SK-N-MC (cell line): ENCODE results near the gene DYNC2LI1.

Experiments used
- DNase-seq: peaks from one replicate; pipeline ENCODE4 v3.0.0-alpha.2; 2011; ENCODE audit warnings: low read depth, low spot score
- H3K27ac ChIP-seq: fragments of 200-600 bp; sonication (generic); 2 replicates; pipeline ENCODE4 v1.5.1; 2016; ENCODE audit warnings: mixed run types
- H3K36me3 ChIP-seq: fragments of 200-600 bp; sonication (generic); 2 replicates; pipeline ENCODE4 v1.6.1; 2017; ENCODE audit warnings: antibody characterized with exemption, low read length, mixed read lengths; ENCODE audit not compliant: insufficient read depth
- H3K4me3 ChIP-seq: fragments of 200-600 bp; sonication (generic); 2 replicates; pipeline ENCODE4 v1.5.1; 2016
- H3K9ac ChIP-seq: fragments of 200-600 bp; sonication (generic); 2 replicates; pipeline ENCODE4 v1.8.0; 2017; ENCODE audit warnings: mixed run types, mixed read lengths; ENCODE audit not compliant: insufficient read length
- H3K9me3 ChIP-seq: fragments of 200-600 bp; sonication (generic); 2 replicates; pipeline ENCODE4 v1.6.1; 2017; ENCODE audit warnings: low read depth, mild to moderate bottlenecking, antibody characterized with exemption, low read length, moderate library complexity, mixed read lengths
- EZH2 ChIP-seq: fragments of 200-600 bp; sonication (generic); IDR thresholded peaks from one replicate; pipeline ENCODE4 v1.6.1; 2017; ENCODE audit warnings: antibody characterized with exemption
- FOXP2 ChIP-seq: optimal IDR thresholded peaks from 2 replicates; pipeline ENCODE3; 2011; ENCODE audit warnings: mild to moderate bottlenecking, moderate library complexity; ENCODE audit not compliant: insufficient read depth; ENCODE audit errors: extremely low read length, control extremely low read depth
- POLR2AphosphoS5 ChIP-seq: IDR thresholded peaks from 2 replicates; pipeline ENCODE4 v1.6.1; 2012; ENCODE audit warnings: mild to moderate bottlenecking, low read depth, low read length, borderline replicate concordance

DYNC2LI1 gene

GRCh38 chr2:43754180-43754579 lies 19.7 kb upstream of the DYNC2LI1 start:
- Histone ChIP-seq H3K9ac (no peak overlapping the region), H3K9me3 (no peaks in the 10 kb centered on the region), H3K4me3 (no peak overlapping the region), H3K36me3 (no peaks in the 10 kb centered on the region), H3K27ac (no peak overlapping the region)
- no peak for DNase-seq
- TF ChIP-seq FOXP2 (no peak), POLR2AphosphoS5 (no peak), EZH2 (no peak)

- no peak for DNase-seq
- no peak for TF ChIP-seq FOXP2
- TF ChIP-seq POLR2AphosphoS5 = no peak
- no peak for TF ChIP-seq EZH2
Measured at GRCh38 chr2:43758739-43759138, 15.1 kb upstream of the DYNC2LI1 start.

GRCh38 chr2:43759195-43759594 lies 14.6 kb upstream of the DYNC2LI1 start:
- H3K9ac ChIP-seq = no peak overlapping the region
- no peak overlapping the region for H3K27ac ChIP-seq

More at GRCh38 chr2:43758739-43759138, 15.1 kb upstream of the DYNC2LI1 start:
- H3K27ac ChIP-seq = no peak overlapping the region
- no peak overlapping the region for H3K4me3 ChIP-seq
- no peaks in the 10 kb centered on the region for H3K36me3 ChIP-seq
- no peaks in the 10 kb centered on the region for H3K9me3 ChIP-seq
- H3K9ac ChIP-seq = no peak overlapping the region

GRCh38 chr2:43762286-43762685 lies 11.6 kb upstream of the DYNC2LI1 start:
- no peak overlapping the region for H3K27ac ChIP-seq
- H3K9me3 ChIP-seq = peaks cover under 1% of the 10 kb centered on the region; the same call in 1 of the 2 replicates
- TF ChIP-seq POLR2AphosphoS5 (no peak), FOXP2 (no peak), EZH2 (no peak)
- DNase-seq = no peak
- H3K36me3 ChIP-seq = no peaks in the 10 kb centered on the region
- no peak overlapping the region for H3K9ac ChIP-seq
- H3K4me3 ChIP-seq = no peak overlapping the region

More at GRCh38 chr2:43759195-43759594, 14.6 kb upstream of the DYNC2LI1 start:
- Histone ChIP-seq H3K36me3 (no peaks in the 10 kb centered on the region), H3K4me3 (no peak overlapping the region), H3K9me3 (no peaks in the 10 kb centered on the region)
- no peak for DNase-seq
- TF ChIP-seq POLR2AphosphoS5 (no peak), FOXP2 (no peak), EZH2 (no peak)

GRCh38 chr2:43763091-43763490 lies 10.7 kb upstream of the DYNC2LI1 start:
- DNase-seq = no peak
- Histone ChIP-seq H3K27ac (no peak overlapping the region), H3K4me3 (no peak overlapping the region), H3K9me3 (peaks cover 3% of the 10 kb centered on the region; the same call in 1 of the 2 replicates), H3K36me3 (no peaks in the 10 kb centered on the region), H3K9ac (no peak overlapping the region)
- TF ChIP-seq POLR2AphosphoS5 (no peak), EZH2 (no peak), FOXP2 (no peak)

- Histone ChIP-seq H3K36me3 (no peaks in the 10 kb centered on the region), H3K9me3 (peaks cover 3% of the 10 kb centered on the region; the same call in 1 of the 2 replicates), H3K27ac (no peak overlapping the region), H3K4me3 (no peak overlapping the region), H3K9ac (no peak overlapping the region)
- DNase-seq = no peak
- no peak for TF ChIP-seq FOXP2
- TF ChIP-seq POLR2AphosphoS5 = no peak
- no peak for TF ChIP-seq EZH2
Measured at GRCh38 chr2:43764086-43764705, 9.6 kb upstream of the DYNC2LI1 start.

- no peaks in the 10 kb centered on the region for H3K36me3 ChIP-seq
- TF ChIP-seq EZH2 = no peak
- TF ChIP-seq FOXP2 = no peak
- no peak for TF ChIP-seq POLR2AphosphoS5
- H3K27ac ChIP-seq = no peak overlapping the region
- H3K4me3 ChIP-seq = no peak overlapping the region
- peaks cover 3% of the 10 kb centered on the region; the same call in 1 of the 2 replicates for H3K9me3 ChIP-seq
- H3K9ac ChIP-seq = no peak overlapping the region
- DNase-seq = no peak
Measured at GRCh38 chr2:43766006-43766405, 7.8 kb upstream of the DYNC2LI1 start.

- no peak for TF ChIP-seq POLR2AphosphoS5
- H3K9ac ChIP-seq = peak overlapping the region; percentile 45
- DNase-seq = no peak
- H3K9me3 ChIP-seq = no peaks in the 10 kb centered on the region
- peak overlapping the region; percentile 86 for H3K4me3 ChIP-seq
- H3K36me3 ChIP-seq = no peaks in the 10 kb centered on the region; the same call in 1 of the 2 replicates
- no peak overlapping the region for H3K27ac ChIP-seq
Measured at GRCh38 chr2:43774617-43775016, 778 bp downstream of the DYNC2LI1 start.

- Histone ChIP-seq H3K4me3 (no peak overlapping the region), H3K9ac (no peak overlapping the region), H3K36me3 (no peaks in the 10 kb centered on the region; the same call in 1 of the 2 replicates), H3K9me3 (no peaks in the 10 kb centered on the region), H3K27ac (no peak overlapping the region)
- TF ChIP-seq POLR2AphosphoS5 (no peak), FOXP2 (no peak), EZH2 (no peak)
- DNase-seq = no peak
Measured at GRCh38 chr2:43776324-43776723, 2.5 kb downstream of the DYNC2LI1 start.
